ENCODE data around the gene ARPC5L. TPM values are rescaled to one million over a fixed set of nuclear protein-coding genes. Genes with fewer than 3 reads are reported as not detected.
"Not testable (repeated sequence)": the region's sequence is repeated elsewhere in the genome, so short reads cannot be mapped to it uniquely, and the experiment has no call there.

Gene ARPC5L
- total and polyA plus RNA-seq, 2 donors = 22.3 to 46.4 TPM

DNA sequence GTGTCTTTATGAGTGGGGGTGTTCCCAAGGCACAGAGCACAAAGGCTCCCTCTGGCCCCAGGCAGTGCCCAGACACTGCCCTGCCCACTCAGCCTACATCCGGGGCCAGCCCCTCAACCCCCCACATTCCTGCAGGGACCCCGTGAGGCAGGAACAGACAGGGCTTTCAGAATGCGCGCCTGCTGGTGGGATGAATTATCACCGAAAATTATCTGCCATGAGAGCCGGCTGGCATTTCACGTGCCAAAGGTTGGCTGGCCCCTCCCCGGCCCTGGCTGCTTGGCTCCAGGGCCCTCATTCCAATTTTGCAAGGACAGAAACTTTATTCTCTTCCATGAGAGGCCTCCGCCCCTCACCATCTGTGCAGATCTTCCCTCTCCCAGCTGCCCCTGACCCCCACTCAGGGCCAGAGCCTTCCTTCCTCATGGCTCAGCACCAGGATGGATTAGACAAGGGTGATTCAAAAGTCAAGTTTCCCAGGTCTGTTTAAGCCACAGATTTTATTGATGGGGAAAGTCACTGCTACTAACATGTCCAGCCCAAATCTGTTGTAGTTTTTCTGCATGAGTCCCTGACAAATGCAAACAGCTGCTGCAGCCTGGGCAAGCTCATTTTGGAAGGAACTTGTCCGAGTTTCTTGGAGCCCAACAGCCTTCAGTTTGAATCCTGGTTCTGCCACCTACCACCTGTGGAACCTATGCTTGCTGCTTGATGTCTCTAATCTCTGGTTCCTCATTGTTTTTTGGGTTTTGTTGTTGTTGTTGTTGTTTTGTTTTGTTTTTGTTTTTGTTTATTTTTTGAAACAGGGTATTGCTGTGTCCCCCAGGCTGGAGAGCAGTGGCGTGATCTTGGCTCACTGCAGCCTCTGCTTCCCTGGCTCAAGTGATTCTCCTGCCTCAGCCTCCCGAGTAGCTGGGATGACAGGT is 41.0 kb upstream of the ARPC5L start:
- 97% methylated on average over 12 of the region's 12 CpGs for WGBS
- H3K27ac ChIP-seq (ENCODE audit: low read depth in 1 of 2, low read length in 1 of 2) = no peak overlapping the region
- H3K9me3 ChIP-seq (ENCODE audit: control insufficient read depth in 2 of 2, insufficient read depth in 1 of 2, low read length in 1 of 2) = no peaks in the 10 kb centered on the region
- no peak for DNase-seq (ENCODE audit: low read depth in 6 of 9, low spot score in 9 of 9)
- no peaks in the 10 kb centered on the region for H3K36me3 ChIP-seq (ENCODE audit: control insufficient read depth in 2 of 2, insufficient read depth in 2 of 2, low read length in 1 of 2)
- no peak overlapping the region for H3K4me3 ChIP-seq (ENCODE audit: low read length in 2 of 2)
- no peaks in the 10 kb centered on the region for H3K27me3 ChIP-seq (ENCODE audit: control insufficient read depth in 2 of 2, insufficient read depth in 1 of 2, low read length in 1 of 2)
- peaks cover 5 to 23% of the 10 kb centered on the region in 2 donors for H3K4me1 ChIP-seq (ENCODE audit: control insufficient read depth in 2 of 2, insufficient read depth in 2 of 2, low read length in 2 of 2)

DNA sequence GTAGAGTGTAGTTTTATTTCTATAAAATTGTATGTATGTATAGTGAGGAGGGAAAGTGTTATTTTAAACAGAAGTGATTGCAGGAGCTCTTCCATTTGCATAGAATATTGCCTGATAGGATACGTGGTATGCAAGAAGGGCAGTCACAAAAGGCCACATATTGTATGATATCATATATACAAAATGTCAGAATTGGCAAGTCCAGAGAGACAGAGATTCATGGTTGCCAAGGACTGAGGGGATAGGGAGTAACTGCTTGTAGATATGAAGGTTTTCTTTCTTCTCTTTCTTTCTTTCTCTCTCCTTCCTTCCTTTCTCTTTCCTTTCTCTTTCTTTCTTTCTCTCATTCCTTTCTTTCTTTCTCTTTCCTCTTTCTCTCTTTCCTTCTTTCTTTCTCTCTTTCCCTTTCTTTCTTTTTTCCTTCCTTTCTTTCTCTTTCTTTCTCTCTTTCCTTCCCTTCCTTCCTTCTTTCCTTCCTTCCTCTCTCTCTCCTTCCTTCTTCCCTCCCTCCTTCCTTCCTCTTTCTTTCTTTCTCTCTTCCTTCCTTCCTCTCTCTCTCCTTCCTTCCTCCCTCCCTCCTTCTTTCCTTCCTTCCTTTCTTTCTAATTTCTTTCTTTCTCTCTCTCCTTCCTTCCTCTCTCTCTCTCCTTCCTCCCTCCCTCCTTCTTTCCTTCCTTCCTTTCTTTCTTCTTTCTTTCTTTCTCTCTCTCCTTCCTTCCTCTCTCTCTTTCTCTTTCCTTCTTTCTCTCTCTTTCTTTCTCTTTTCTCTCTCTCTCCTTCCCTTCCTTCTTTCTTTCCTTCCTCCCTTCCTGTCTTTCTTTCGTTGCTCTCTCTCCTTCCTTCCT is 33.2 kb upstream of the ARPC5L start:
- Histone ChIP-seq H3K4me1 (ENCODE audit: control insufficient read depth in 2 of 2, insufficient read depth in 2 of 2, low read length in 2 of 2) (no peaks in the 10 kb centered on the region), H3K4me3 (ENCODE audit: low read length in 2 of 2) (no peak overlapping the region), H3K36me3 (ENCODE audit: control insufficient read depth in 2 of 2, insufficient read depth in 2 of 2, low read length in 1 of 2) (no peaks in the 10 kb centered on the region), H3K27ac (ENCODE audit: low read depth in 1 of 2, low read length in 1 of 2) (no peak overlapping the region), H3K27me3 (ENCODE audit: control insufficient read depth in 2 of 2, insufficient read depth in 1 of 2, low read length in 1 of 2) (no peaks in the 10 kb centered on the region), H3K9me3 (ENCODE audit: control insufficient read depth in 2 of 2, insufficient read depth in 1 of 2, low read length in 1 of 2) (no peaks in the 10 kb centered on the region)
- WGBS = 54% methylated on average over 2 of the region's 2 CpGs
- no peak for DNase-seq (ENCODE audit: low read depth in 6 of 9, low spot score in 9 of 9)

DNA sequence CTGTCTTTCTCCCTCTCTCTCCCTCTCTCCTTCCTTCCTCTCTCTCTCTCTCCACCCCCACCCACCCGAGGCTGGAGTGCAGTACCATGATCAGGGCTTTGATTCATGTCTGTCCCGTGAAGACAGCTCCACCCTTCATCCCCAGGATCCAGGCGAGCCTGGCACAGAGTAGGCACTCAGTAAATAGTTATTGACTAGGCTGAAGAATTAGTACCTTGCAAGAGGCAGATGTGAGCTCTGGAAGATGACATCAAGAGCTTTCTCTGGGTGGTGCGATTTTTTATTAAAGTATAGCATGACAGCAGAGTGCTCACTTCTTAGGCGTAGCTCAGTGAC is 32.6 kb upstream of the ARPC5L start:
- H3K9me3 ChIP-seq (ENCODE audit: control insufficient read depth in 2 of 2, insufficient read depth in 1 of 2, low read length in 1 of 2) = no peaks in the 10 kb centered on the region
- H3K27ac ChIP-seq (ENCODE audit: low read depth in 1 of 2, low read length in 1 of 2) = no peak overlapping the region
- no peak overlapping the region for H3K4me3 ChIP-seq (ENCODE audit: low read length in 2 of 2)
- no peaks in the 10 kb centered on the region for H3K36me3 ChIP-seq (ENCODE audit: control insufficient read depth in 2 of 2, insufficient read depth in 2 of 2, low read length in 1 of 2)
- no peak for DNase-seq (ENCODE audit: low read depth in 6 of 9, low spot score in 9 of 9)
- whole genome bisulfite sequencing = 79% methylated on average over 5 of the region's 5 CpGs
- H3K4me1 ChIP-seq (ENCODE audit: control insufficient read depth in 2 of 2, insufficient read depth in 2 of 2, low read length in 2 of 2) = no peaks in the 10 kb centered on the region
- H3K27me3 ChIP-seq (ENCODE audit: control insufficient read depth in 2 of 2, insufficient read depth in 1 of 2, low read length in 1 of 2) = no peaks in the 10 kb centered on the region

DNA sequence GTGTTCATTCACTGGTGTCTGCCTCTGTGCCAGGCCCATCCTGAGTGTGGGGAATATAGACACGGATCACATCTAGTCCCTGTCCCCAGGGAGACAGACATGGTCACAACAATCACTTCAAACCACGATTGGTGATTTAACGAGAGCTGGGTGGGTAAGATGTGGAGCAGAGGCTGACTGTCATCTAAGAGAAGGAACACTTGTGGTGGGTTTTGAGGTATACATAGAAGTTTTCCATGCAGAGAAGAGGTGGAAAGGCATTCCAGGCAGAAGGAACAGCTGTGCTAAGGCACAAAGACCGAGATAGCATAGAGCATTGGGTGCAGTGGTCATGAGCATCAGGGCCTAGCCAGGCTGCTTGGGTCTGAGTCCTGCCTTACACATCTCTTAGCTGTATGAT is 31.3 kb upstream of the ARPC5L start:
- Histone ChIP-seq H3K27ac (ENCODE audit: low read depth in 1 of 2, low read length in 1 of 2) (no peak overlapping the region), H3K4me1 (ENCODE audit: control insufficient read depth in 2 of 2, insufficient read depth in 2 of 2, low read length in 2 of 2) (peaks cover 0 to 10% of the 10 kb centered on the region in 2 donors), H3K27me3 (ENCODE audit: control insufficient read depth in 2 of 2, insufficient read depth in 1 of 2, low read length in 1 of 2) (peaks cover 0 to 2% of the 10 kb centered on the region in 2 donors), H3K36me3 (ENCODE audit: control insufficient read depth in 2 of 2, insufficient read depth in 2 of 2, low read length in 1 of 2) (no peaks in the 10 kb centered on the region), H3K9me3 (ENCODE audit: control insufficient read depth in 2 of 2, insufficient read depth in 1 of 2, low read length in 1 of 2) (no peaks in the 10 kb centered on the region), H3K4me3 (ENCODE audit: low read length in 2 of 2) (no peak overlapping the region)
- no peak for DNase-seq (ENCODE audit: low read depth in 6 of 9, low spot score in 9 of 9)
- 73% methylated on average over 4 of the region's 4 CpGs for WGBS

DNA sequence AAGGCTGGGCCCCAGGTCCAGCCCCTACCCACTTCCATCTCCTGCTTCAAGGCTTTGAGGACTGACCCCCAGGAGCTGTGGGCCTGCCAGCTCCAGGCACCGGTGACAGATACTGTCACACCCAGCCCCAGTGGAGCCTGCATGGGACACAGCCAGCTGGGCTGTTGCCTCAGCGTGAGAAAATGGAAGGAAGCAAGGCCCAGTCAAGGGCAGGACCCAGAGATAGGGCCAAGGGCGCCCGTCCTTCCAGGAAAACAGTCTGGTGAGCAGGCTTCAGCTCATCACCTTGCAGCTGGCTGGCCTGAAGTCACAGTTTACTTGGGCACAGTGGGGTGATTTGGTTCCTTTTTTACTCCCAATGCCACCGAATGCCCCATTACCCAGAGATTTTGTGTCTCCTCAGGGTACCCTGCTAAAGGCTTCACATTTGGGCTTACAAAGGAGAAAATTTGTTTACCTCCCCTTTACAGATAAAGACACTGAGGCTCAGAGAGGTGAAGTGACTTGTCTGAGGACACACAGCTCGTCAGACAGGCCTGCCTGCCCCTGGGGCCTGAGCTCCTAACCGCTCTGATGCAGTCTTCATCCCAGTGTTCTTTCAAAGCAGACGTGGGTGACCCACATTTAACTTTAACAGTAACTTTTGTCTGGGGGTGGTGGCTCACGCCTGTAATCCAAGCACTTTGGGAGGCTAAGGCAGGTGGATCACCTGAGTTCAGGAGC is 30.1 kb upstream of the ARPC5L start:
- Histone ChIP-seq H3K27me3 (ENCODE audit: control insufficient read depth in 2 of 2, insufficient read depth in 1 of 2, low read length in 1 of 2) (peaks cover 0 to 2% of the 10 kb centered on the region in 2 donors), H3K27ac (ENCODE audit: low read depth in 1 of 2, low read length in 1 of 2) (no peak overlapping the region), H3K36me3 (ENCODE audit: control insufficient read depth in 2 of 2, insufficient read depth in 2 of 2, low read length in 1 of 2) (no peaks in the 10 kb centered on the region), H3K4me1 (ENCODE audit: control insufficient read depth in 2 of 2, insufficient read depth in 2 of 2, low read length in 2 of 2) (peaks cover 0 to 10% of the 10 kb centered on the region in 2 donors), H3K9me3 (ENCODE audit: control insufficient read depth in 2 of 2, insufficient read depth in 1 of 2, low read length in 1 of 2) (no peaks in the 10 kb centered on the region), H3K4me3 (ENCODE audit: low read length in 2 of 2) (no peak overlapping the region)
- WGBS = 88% methylated on average over 9 of the region's 9 CpGs
- DNase-seq (ENCODE audit: low read depth in 6 of 9, low spot score in 9 of 9) = no peak

DNA sequence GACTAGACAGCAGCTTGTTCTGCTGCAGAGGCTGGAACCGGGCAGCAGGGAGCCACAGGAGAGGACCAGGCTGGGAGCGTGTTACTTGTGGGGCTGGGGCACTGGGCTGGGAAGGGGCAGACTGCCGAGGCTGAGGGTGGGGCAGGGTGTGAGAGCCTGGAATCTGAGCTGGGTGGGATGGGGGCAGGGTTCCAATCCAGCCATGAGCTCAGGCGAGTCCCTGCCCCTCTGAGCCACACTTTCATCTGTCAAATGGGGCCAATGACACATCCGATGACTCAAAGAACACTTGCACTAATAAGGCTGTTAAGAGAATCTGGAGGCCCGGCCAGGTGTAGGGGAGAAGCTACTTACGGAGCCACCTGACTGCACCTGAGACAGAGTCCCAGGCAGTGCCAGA is 27.3 kb upstream of the ARPC5L start:
- Histone ChIP-seq H3K27me3 (ENCODE audit: control insufficient read depth in 2 of 2, insufficient read depth in 1 of 2, low read length in 1 of 2) (peaks cover 0 to 23% of the 10 kb centered on the region in 2 donors), H3K9me3 (ENCODE audit: control insufficient read depth in 2 of 2, insufficient read depth in 1 of 2, low read length in 1 of 2) (no peaks in the 10 kb centered on the region), H3K27ac (ENCODE audit: low read depth in 1 of 2, low read length in 1 of 2) (peak overlapping the region in 1 of 2 donors; percentile 59), H3K4me1 (ENCODE audit: control insufficient read depth in 2 of 2, insufficient read depth in 2 of 2, low read length in 2 of 2) (peaks cover 0 to 10% of the 10 kb centered on the region in 2 donors), H3K36me3 (ENCODE audit: control insufficient read depth in 2 of 2, insufficient read depth in 2 of 2, low read length in 1 of 2) (no peaks in the 10 kb centered on the region), H3K4me3 (ENCODE audit: low read length in 2 of 2) (no peak overlapping the region)
- no peak for DNase-seq (ENCODE audit: low read depth in 6 of 9, low spot score in 9 of 9)
- WGBS = 92% methylated on average over 7 of the region's 7 CpGs

DNA sequence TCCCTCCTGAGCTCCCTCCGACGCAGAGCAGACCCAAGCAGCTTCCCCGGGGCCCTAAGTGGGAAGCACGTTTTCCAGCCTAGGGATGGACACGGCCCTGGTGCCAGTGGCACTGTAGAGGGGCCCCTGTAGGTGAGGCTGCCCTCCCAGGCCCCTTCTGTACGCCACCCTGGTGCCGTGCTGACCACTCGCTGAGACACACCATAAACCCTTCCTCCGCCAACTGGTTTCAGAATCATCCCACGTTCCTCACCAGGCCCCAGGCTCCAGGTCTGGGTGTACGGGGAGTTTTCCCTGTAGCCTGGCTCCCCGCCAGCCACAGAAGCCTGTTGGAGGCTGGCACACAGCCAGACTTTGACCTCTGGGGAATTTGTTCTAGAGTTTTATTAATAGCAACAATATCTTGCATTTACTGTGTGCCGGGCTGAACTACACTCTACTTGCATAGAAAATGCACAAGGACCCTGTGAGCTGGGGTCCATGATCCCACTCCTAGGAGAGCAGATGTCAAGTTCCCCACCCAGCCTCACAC is 26.8 kb upstream of the ARPC5L start:
- Histone ChIP-seq H3K4me3 (ENCODE audit: low read length in 2 of 2) (no peak overlapping the region), H3K4me1 (ENCODE audit: control insufficient read depth in 2 of 2, insufficient read depth in 2 of 2, low read length in 2 of 2) (peaks cover 0 to 10% of the 10 kb centered on the region in 2 donors), H3K27me3 (ENCODE audit: control insufficient read depth in 2 of 2, insufficient read depth in 1 of 2, low read length in 1 of 2) (peaks cover 0 to 28% of the 10 kb centered on the region in 2 donors), H3K27ac (ENCODE audit: low read depth in 1 of 2, low read length in 1 of 2) (peak overlapping the region in 1 of 2 donors; percentile 59), H3K9me3 (ENCODE audit: control insufficient read depth in 2 of 2, insufficient read depth in 1 of 2, low read length in 1 of 2) (no peaks in the 10 kb centered on the region), H3K36me3 (ENCODE audit: control insufficient read depth in 2 of 2, insufficient read depth in 2 of 2, low read length in 1 of 2) (no peaks in the 10 kb centered on the region)
- WGBS = 88% methylated on average over 13 of the region's 13 CpGs
- no peak for DNase-seq (ENCODE audit: low read depth in 6 of 9, low spot score in 9 of 9)

DNA sequence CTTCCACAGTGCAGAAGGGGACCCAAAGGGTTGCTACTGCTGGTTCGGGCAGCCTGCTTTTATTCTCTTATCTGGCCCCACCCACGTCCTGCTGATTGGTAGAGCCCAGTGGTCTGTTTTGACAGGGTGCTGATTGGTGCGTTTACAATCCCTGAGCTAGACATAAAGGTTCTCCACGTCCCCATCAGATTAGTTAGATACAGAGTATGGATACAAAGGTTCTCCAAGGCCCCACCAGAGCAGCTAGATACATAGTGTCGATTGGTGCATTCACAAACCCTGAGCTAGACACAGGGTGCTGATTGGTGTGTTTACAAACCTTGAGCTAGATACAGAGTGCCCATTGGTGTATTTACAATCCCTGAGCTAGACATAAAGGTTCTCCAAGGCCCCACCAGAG is 23.8 kb upstream of the ARPC5L start:
- not testable (repeated sequence) for H3K27ac ChIP-seq (ENCODE audit: low read depth in 1 of 2, low read length in 1 of 2); DNase-seq (ENCODE audit: low read depth in 6 of 9, low spot score in 9 of 9)

More for the DNA sequence above, 23.8 kb upstream of the ARPC5L start:
- Histone ChIP-seq H3K4me1 (ENCODE audit: control insufficient read depth in 2 of 2, insufficient read depth in 2 of 2, low read length in 2 of 2) (peaks cover 0 to 10% of the 10 kb centered on the region in 2 donors), H3K27me3 (ENCODE audit: control insufficient read depth in 2 of 2, insufficient read depth in 1 of 2, low read length in 1 of 2) (peaks cover 0 to 39% of the 10 kb centered on the region in 2 donors)
- not testable (repeated sequence) for H3K4me3 ChIP-seq (ENCODE audit: low read length in 2 of 2); H3K9me3 ChIP-seq (ENCODE audit: control insufficient read depth in 2 of 2, insufficient read depth in 1 of 2, low read length in 1 of 2); H3K36me3 ChIP-seq (ENCODE audit: control insufficient read depth in 2 of 2, insufficient read depth in 2 of 2, low read length in 1 of 2)
- whole genome bisulfite sequencing = 92% methylated on average over 5 of the region's 5 CpGs

All from thymus (tissue), 11 donors.